ENCODE results near the gene JPH4. TPM values are rescaled to one million over a fixed set of nuclear protein-coding genes. Genes with fewer than 3 reads are reported as not detected.

The JPH4 gene
- total and polyA plus RNA-seq, 2 donors (not counting 3 experiments of a cell fraction or from before 2014, with no cell fraction given), result 0.06 TPM; not detected in 1

DNA sequence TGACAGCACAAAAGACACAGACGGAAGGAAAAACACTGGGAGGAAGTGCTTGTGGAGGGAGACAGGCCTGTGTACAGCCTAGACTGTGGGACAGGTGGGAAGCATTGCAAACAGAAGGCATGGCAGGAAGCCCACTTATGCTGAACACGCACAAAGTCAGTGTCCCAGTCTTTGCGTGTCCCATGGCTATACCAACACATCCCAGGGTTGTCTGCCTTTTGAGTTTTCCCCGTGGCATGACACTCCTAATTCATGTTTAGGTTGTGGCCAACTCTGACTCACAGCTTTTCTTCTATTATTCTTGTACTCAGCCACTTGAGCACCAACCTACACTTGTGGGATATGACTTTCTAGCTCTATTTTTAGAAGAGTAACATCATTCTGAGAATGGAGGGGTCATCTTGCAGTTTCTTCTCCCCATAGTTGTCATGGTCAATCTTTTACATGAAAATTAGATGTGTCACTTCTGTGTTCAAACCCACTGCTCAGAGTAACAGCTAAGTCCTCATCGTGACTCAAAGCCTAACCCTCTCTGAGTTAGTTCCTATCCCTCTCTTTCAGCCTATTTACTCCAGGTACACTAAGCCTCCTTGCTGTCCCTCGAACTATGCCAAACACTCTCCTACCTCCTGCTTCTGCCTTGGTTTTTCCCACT, 27.5 kb upstream of the JPH4 start:
- Histone ChIP-seq H3K4me3 (replicated peaks in 1 of 3; ENCODE audit: insufficient read depth in 1 of 3, low read depth in 1 of 3, low read length in 3 of 3) (no peak overlapping the region), H3K4me1 (ENCODE audit: control insufficient read depth, extremely low read depth, insufficient read depth, low read length) (no peaks in the 10 kb centered on the region), H3K9ac (replicated peaks; ENCODE audit: extremely low read depth, insufficient read depth, low read length) (no peak overlapping the region), H3K4me2 (ENCODE audit: insufficient read depth, low read length) (no peak overlapping the region), H3K36me3 (ENCODE audit: control insufficient read depth in 2 of 2, extremely low read depth in 1 of 2, insufficient read depth in 2 of 2, low read length in 2 of 2) (no peaks in the 10 kb centered on the region), H3K9me1 (replicated peaks; ENCODE audit: control insufficient read depth, extremely low read depth, insufficient read depth, low read length) (no peaks in the 10 kb centered on the region), H3K9me3 (replicated peaks; ENCODE audit: control insufficient read depth, insufficient read depth, low read length) (no peaks in the 10 kb centered on the region), H3K27ac (ENCODE audit: insufficient read depth, low read depth, low read length) (no peak overlapping the region), H3K79me2 (ENCODE audit: control insufficient read depth, insufficient read depth, low read length) (no peaks in the 10 kb centered on the region), H4K20me1 (replicated peaks; ENCODE audit: control insufficient read depth, extremely low read depth, insufficient read depth, low read length) (no peaks in the 10 kb centered on the region), H3K27me3 (ENCODE audit: control insufficient read depth in 2 of 2, insufficient read depth in 2 of 2, low read length in 2 of 2) (no peaks in the 10 kb centered on the region), H2AFZ (ENCODE audit: low read depth, low read length) (no peak overlapping the region)
- TF ChIP-seq JUN (IDR thresholded peaks at IDR 0.05; ENCODE audit: borderline replicate concordance, insufficient read depth, insufficient read length, low read depth) (no peak), FOS (IDR thresholded peaks at IDR 0.05; ENCODE audit: borderline replicate concordance, insufficient read depth, low read length) (no peak), GATA2 (IDR thresholded peaks at IDR 0.05; ENCODE audit: insufficient read depth, insufficient read length, low read depth, low read length) (no peak), EZH2 (IDR thresholded peaks at IDR 0.05; ENCODE audit: borderline replicate concordance, low read depth, low read length, severe bottlenecking) (no peak), MYC (IDR thresholded peaks at IDR 0.05; ENCODE audit: low read depth, low read length) (no peak), POLR2A (IDR thresholded peaks at IDR 0.05; ENCODE audit: low read depth, low read length) (no peak), POLR2AphosphoS5 (IDR thresholded peaks at IDR 0.05; ENCODE audit: insufficient read depth, low read depth, low read length) (no peak)
- TF ChIP-seq, protein P1, sequence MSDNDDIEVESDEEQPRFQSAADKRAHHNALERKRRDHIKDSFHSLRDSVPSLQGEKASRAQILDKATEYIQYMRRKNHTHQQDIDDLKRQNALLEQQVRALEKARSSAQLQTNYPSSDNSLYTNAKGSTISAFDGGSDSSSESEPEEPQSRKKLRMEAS (IDR thresholded peaks at IDR 0.05; ENCODE audit: insufficient read depth, insufficient read length), result no peak
- TF ChIP-seq, protein P2, sequence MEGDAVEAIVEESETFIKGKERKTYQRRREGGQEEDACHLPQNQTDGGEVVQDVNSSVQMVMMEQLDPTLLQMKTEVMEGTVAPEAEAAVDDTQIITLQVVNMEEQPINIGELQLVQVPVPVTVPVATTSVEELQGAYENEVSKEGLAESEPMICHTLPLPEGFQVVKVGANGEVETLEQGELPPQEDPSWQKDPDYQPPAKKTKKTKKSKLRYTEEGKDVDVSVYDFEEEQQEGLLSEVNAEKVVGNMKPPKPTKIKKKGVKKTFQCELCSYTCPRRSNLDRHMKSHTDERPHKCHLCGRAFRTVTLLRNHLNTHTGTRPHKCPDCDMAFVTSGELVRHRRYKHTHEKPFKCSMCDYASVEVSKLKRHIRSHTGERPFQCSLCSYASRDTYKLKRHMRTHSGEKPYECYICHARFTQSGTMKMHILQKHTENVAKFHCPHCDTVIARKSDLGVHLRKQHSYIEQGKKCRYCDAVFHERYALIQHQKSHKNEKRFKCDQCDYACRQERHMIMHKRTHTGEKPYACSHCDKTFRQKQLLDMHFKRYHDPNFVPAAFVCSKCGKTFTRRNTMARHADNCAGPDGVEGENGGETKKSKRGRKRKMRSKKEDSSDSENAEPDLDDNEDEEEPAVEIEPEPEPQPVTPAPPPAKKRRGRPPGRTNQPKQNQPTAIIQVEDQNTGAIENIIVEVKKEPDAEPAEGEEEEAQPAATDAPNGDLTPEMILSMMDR (IDR thresholded peaks at IDR 0.05; ENCODE audit: extremely low read depth in 1 of 2, insufficient read depth in 1 of 2, low read depth in 1 of 2, low read length in 2 of 2), result no peak
- BruUV-seq (replicated peaks), result no TSS peak
- dilution Hi-C loops (cut with MboI; ENCODE audit: extremely low pct_ligation_motif_present, low sequenced_read_pairs) (no loop called here), intact Hi-C loops (cut with micrococcal nuclease) (no loop called here)
- POLR2A ChIA-PET, result no interaction called here
- FAIRE-seq, result no peak
- DNase-seq (ENCODE audit: low read depth, low spot score), result no peak
- CTCF ChIA-PET, result interaction anchor here (0.9 to 4.0 kb wide), 3 partner anchors 8 to 305 kb away, joined by 3 to 20 read pairs (median 4); no protein-coding TSS in a partner anchor
